ENCODE data around the gene TCEAL5. TPM values are rescaled to one million over a fixed set of nuclear protein-coding genes. Genes with fewer than 3 reads are reported as not detected.

Gene TCEAL5
- total and polyA plus RNA-seq, 2 of the 8 experiments (the other 6 are each of a cell fraction or from before 2014, with no cell fraction given) = 0.17 to 6.6 TPM

GRCh38 chrX:103293118-103293517, 16.6 kb upstream of the TCEAL5 start:
- no peaks in the 10 kb centered on the region for H4K20me1 ChIP-seq (replicated peaks in 1 of 2; ENCODE audit: control insufficient read depth in 1 of 2, insufficient read depth in 2 of 2, low read length in 2 of 2)
- H3K23ac ChIP-seq (ENCODE audit: insufficient read length) = no peak overlapping the region
- no peak overlapping the region for H4K8ac ChIP-seq (ENCODE audit: extremely low read depth, insufficient read depth, low read length)
- H4K5ac ChIP-seq (ENCODE audit: insufficient read length, low read depth, low read length) = no peak overlapping the region
- CTCF ChIA-PET (ENCODE audit: partially characterized antibody) = no interaction called here
- H3K27me3 ChIP-seq (replicated peaks in 1 of 4; ENCODE audit: control insufficient read depth in 3 of 4, extremely low read depth in 1 of 4, insufficient read depth in 3 of 4, low read length in 3 of 4) = peaks cover 0 to 4% (median 1%) of the 10 kb centered on the region in 4 experiments; a peak in 2 of 7 replicates
- H3K4me2 ChIP-seq (ENCODE audit: insufficient read depth in 1 of 2, low read depth in 2 of 2, low read length in 2 of 2) = no peak overlapping the region
- H2BK120ac ChIP-seq (replicated peaks; ENCODE audit: low read depth, low read length) = no peak overlapping the region
- H3K23me2 ChIP-seq (ENCODE audit: low read depth, low read length) = no peaks in the 10 kb centered on the region
- H2AK5ac ChIP-seq (ENCODE audit: low read depth, low read length) = no peak overlapping the region
- H3K14ac ChIP-seq (ENCODE audit: insufficient read length) = no peak overlapping the region
- no peak overlapping the region for H2BK15ac ChIP-seq (ENCODE audit: low read length)
- H3K4me1 ChIP-seq (replicated peaks in 1 of 4; ENCODE audit: control insufficient read depth in 3 of 4, insufficient read depth in 4 of 4, low read length in 3 of 4) = no peaks in the 10 kb centered on the region
- H3K79me2 ChIP-seq (ENCODE audit: control insufficient read depth in 1 of 2, insufficient read depth in 2 of 2, low read length in 2 of 2) = no peaks in the 10 kb centered on the region
- H4K91ac ChIP-seq (replicated peaks; ENCODE audit: insufficient read length, low read length) = no peak overlapping the region
- no peak overlapping the region for H3K4ac ChIP-seq (replicated peaks; ENCODE audit: insufficient read length, low read depth, low read length)
- POLR2A ChIA-PET (ENCODE audit: partially characterized antibody) = no interaction called here
- no peak overlapping the region for H3K4me3 ChIP-seq (ENCODE audit: extremely low read depth in 1 of 4, insufficient read depth in 2 of 4, low read depth in 3 of 4, low read length in 4 of 4)
- TF ChIP-seq RAD21 (IDR thresholded peaks at IDR 0.05 in 1 of 2, conservative IDR thresholded peaks at IDR 0.05 in 1 of 2; ENCODE audit: low read depth in 2 of 2, low read length in 2 of 2) (no peak), HDAC2 (IDR thresholded peaks at IDR 0.05; ENCODE audit: borderline replicate concordance in 1 of 2, low read depth in 2 of 2, low read length in 2 of 2) (no peak), NRF1 (IDR thresholded peaks at IDR 0.05; ENCODE audit: low read depth, low read length) (no peak), CHD1 (IDR thresholded peaks at IDR 0.05; ENCODE audit: low read depth, low read length) (no peak), SP4 (IDR thresholded peaks at IDR 0.05; ENCODE audit: low read length) (no peak), NANOG (IDR thresholded peaks at IDR 0.05; ENCODE audit: insufficient read depth, low read depth, low read length, poor library complexity, severe bottlenecking) (no peak)
- no peak overlapping the region for H3K27ac ChIP-seq (ENCODE audit: low read depth, low read length)
- FAIRE-seq (no peak), DNase-seq (ENCODE audit: low read depth in 1 of 2, low spot score in 2 of 2) (no peak)
- no peak overlapping the region for H3K56ac ChIP-seq (replicated peaks; ENCODE audit: insufficient read length, low read depth, low read length)
- 95% methylated on average over 2 of the region's 2 CpGs; no CpG with 5 or more reads in 1 of the 2 experiments for WGBS, 2 experiments (ENCODE audit: extremely low coverage in 1 of 2, insufficient coverage in 1 of 2, insufficient read length in 1 of 2, insufficient replicate concordance in 2 of 2, low coverage in 1 of 2, low lambda C conversion rate in 2 of 2, missing lambda C conversion rate in 1 of 2)
- no peak overlapping the region for H3K9ac ChIP-seq (replicated peaks in 1 of 4; ENCODE audit: extremely low read depth in 1 of 4, low read depth in 3 of 4, low read length in 3 of 4)
- H3K79me1 ChIP-seq (ENCODE audit: low read depth, low read length) = no peaks in the 10 kb centered on the region
- no peak overlapping the region for H2BK20ac ChIP-seq (ENCODE audit: low read length)
- H3K18ac ChIP-seq (ENCODE audit: extremely low read depth, low read length) = no peak overlapping the region
- H3K36me3 ChIP-seq (ENCODE audit: control insufficient read depth in 2 of 4, insufficient read depth in 4 of 4, low read length in 3 of 4) = no peaks in the 10 kb centered on the region
- H3K9me3 ChIP-seq (ENCODE audit: insufficient read depth in 2 of 2, low read depth in 1 of 2, low read length in 1 of 2) = no peaks in the 10 kb centered on the region
- no peak overlapping the region for H2AFZ ChIP-seq (ENCODE audit: low read length)
- H2BK5ac ChIP-seq (ENCODE audit: low read depth, low read length) = no peak overlapping the region
- no peak overlapping the region for H2BK12ac ChIP-seq (ENCODE audit: low read depth, low read length)
